Measurements from ENCODE around the gene ACACA. TPM values are rescaled to one million over a fixed set of nuclear protein-coding genes. Genes with fewer than 3 reads are reported as not detected.

Gene ACACA
- total RNA-seq, 1 experiment from 2014 or later = 84.2 TPM

DNA sequence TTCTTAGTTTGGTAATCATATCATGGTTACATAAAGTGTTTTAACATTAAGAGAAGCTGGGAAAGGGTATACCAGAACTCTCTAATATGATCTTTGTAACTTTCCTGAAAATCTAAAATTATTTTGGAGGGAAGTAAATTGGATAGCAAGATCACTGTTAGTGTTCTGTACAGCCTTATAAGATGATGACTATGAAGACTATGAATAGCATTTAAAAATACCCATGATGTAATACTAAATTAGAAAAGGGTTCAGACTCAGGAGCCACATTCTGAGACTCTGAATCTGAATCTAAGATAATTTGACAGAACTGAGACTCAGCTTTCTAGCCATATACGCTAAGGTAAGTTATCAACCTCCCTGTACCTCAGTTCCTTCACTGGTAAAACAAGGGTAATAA lies 238.9 kb downstream of the ACACA start:
- Histone ChIP-seq H3K27me3 (ENCODE audit: low read length) (no peaks in the 10 kb centered on the region), H3K4me2 (ENCODE audit: low read depth, low read length, poor library complexity, severe bottlenecking) (no peak overlapping the region), H3K9ac (ENCODE audit: low read length) (no peak overlapping the region), H3K27ac (ENCODE audit: low read length) (no peak overlapping the region), H2AFZ (ENCODE audit: low read length) (no peak overlapping the region), H3K4me3 (ENCODE audit: low read length) (no peak overlapping the region), H3K9me2 (replicated peaks; ENCODE audit: insufficient read depth, low read length) (no peaks in the 10 kb centered on the region), H3K36me3 (ENCODE audit: insufficient read depth, low read length) (peaks cover 9% of the 10 kb centered on the region; the same call in 1 of the 2 replicates), H3K79me2 (ENCODE audit: low read length) (peaks cover 32% of the 10 kb centered on the region), H3K9me3 (ENCODE audit: low read length) (no peaks in the 10 kb centered on the region), H4K20me1 (ENCODE audit: insufficient read depth, low read depth, low read length) (no peaks in the 10 kb centered on the region), H3K4me1 (ENCODE audit: low read length) (peaks cover 41% of the 10 kb centered on the region)
- no peak for DNase-seq

DNA sequence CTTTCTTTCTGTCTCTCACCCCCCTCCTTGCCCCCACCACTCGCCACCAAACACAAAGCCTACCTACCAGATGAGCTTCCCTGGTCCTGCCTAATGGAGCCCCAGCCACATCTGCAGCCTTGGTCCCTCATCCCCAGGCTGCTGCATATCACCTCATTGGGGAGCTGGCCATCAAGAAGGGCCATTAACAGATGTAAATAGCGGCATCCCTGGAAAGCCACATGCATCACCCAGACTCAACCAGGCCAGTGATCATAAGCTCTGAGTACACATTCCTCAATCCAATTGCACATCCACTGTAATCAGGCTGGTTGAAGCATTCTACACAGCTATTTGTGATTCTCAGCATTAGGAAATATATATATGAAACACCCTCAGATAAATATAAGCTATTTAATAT lies 242.6 kb downstream of the ACACA start:
- peaks cover 7% of the 10 kb centered on the region; the same call in 1 of the 2 replicates for H3K79me2 ChIP-seq (ENCODE audit: low read length)
- no peak overlapping the region for H2AFZ ChIP-seq (ENCODE audit: low read length)
- no peaks in the 10 kb centered on the region for H3K27me3 ChIP-seq (ENCODE audit: low read length)
- no peak for DNase-seq
- H3K9ac ChIP-seq (ENCODE audit: low read length) = no peak overlapping the region
- H3K27ac ChIP-seq (ENCODE audit: low read length) = no peak overlapping the region
- no peak overlapping the region for H3K4me2 ChIP-seq (ENCODE audit: low read depth, low read length, poor library complexity, severe bottlenecking)
- H3K4me3 ChIP-seq (ENCODE audit: low read length) = no peak overlapping the region
- peaks cover 21% of the 10 kb centered on the region for H3K4me1 ChIP-seq (ENCODE audit: low read length)
- H3K36me3 ChIP-seq (ENCODE audit: insufficient read depth, low read length) = peaks cover 12% of the 10 kb centered on the region; the same call in 1 of the 2 replicates
- no peaks in the 10 kb centered on the region for H3K9me3 ChIP-seq (ENCODE audit: low read length)
- H4K20me1 ChIP-seq (ENCODE audit: insufficient read depth, low read depth, low read length) = no peaks in the 10 kb centered on the region
- H3K9me2 ChIP-seq (replicated peaks; ENCODE audit: insufficient read depth, low read length) = no peaks in the 10 kb centered on the region

DNA sequence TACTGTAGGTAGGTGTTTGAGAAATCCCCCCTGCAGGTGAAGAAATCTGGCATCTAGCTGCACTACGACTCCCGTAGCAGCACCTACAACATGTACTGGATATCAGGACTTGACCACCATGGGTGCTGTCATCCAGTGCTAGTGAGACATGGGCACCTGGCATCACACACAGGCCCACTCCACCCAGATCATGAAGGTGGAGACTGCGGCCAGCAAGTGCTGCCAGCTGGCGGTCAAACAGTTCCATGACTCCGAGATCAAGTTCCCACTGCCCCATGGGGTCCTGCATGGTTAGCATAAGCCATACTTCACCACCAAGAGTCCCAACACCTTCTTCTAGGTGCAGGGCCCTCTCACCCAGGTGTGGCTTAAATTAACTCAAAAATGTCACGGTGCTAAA lies 243.8 kb downstream of the ACACA start:
- Histone ChIP-seq H3K4me3 (ENCODE audit: low read length) (no peak overlapping the region), H3K27me3 (ENCODE audit: low read length) (no peaks in the 10 kb centered on the region), H3K9ac (ENCODE audit: low read length) (no peak overlapping the region), H3K4me2 (ENCODE audit: low read depth, low read length, poor library complexity, severe bottlenecking) (no peak overlapping the region), H3K4me1 (ENCODE audit: low read length) (peaks cover 20% of the 10 kb centered on the region), H3K27ac (ENCODE audit: low read length) (no peak overlapping the region), H3K36me3 (ENCODE audit: insufficient read depth, low read length) (peaks cover 14% of the 10 kb centered on the region; the same call in 1 of the 2 replicates), H3K9me2 (replicated peaks; ENCODE audit: insufficient read depth, low read length) (no peaks in the 10 kb centered on the region), H4K20me1 (ENCODE audit: insufficient read depth, low read depth, low read length) (no peaks in the 10 kb centered on the region), H2AFZ (ENCODE audit: low read length) (no peak overlapping the region), H3K9me3 (ENCODE audit: low read length) (no peaks in the 10 kb centered on the region), H3K79me2 (ENCODE audit: low read length) (peaks cover under 1% of the 10 kb centered on the region; the same call in 1 of the 2 replicates)
- DNase-seq = no peak

DNA sequence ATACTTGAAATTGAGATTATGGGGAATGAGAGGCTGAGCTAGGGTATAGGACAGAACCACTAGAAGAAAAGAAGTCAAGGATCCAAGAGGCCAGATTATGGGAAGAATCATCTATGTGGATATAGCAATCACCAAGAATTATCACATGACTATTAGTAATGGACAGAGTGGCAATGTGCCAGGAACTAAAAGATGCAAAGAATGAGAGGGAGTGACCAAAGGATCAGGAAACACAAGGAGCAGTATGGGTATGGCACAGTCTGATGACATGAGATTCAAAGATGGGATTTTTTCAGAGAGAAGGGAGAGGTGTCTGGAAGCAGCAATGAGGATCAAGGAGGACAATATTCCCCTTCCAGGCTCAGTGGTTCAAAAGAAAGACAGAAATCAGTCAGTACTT lies 245.7 kb downstream of the ACACA start:
- Histone ChIP-seq H3K36me3 (ENCODE audit: insufficient read depth, low read length) (peaks cover 16% of the 10 kb centered on the region; the same call in 1 of the 2 replicates), H3K27ac (ENCODE audit: low read length) (no peak overlapping the region), H2AFZ (ENCODE audit: low read length) (no peak overlapping the region), H3K4me1 (ENCODE audit: low read length) (peaks cover 20% of the 10 kb centered on the region), H3K27me3 (ENCODE audit: low read length) (no peaks in the 10 kb centered on the region), H3K9ac (ENCODE audit: low read length) (no peak overlapping the region), H4K20me1 (ENCODE audit: insufficient read depth, low read depth, low read length) (no peaks in the 10 kb centered on the region), H3K4me2 (ENCODE audit: low read depth, low read length, poor library complexity, severe bottlenecking) (no peak overlapping the region), H3K9me3 (ENCODE audit: low read length) (no peaks in the 10 kb centered on the region), H3K4me3 (ENCODE audit: low read length) (no peak overlapping the region), H3K79me2 (ENCODE audit: low read length) (peaks cover 6% of the 10 kb centered on the region), H3K9me2 (replicated peaks; ENCODE audit: insufficient read depth, low read length) (no peaks in the 10 kb centered on the region)
- no peak for DNase-seq

DNA sequence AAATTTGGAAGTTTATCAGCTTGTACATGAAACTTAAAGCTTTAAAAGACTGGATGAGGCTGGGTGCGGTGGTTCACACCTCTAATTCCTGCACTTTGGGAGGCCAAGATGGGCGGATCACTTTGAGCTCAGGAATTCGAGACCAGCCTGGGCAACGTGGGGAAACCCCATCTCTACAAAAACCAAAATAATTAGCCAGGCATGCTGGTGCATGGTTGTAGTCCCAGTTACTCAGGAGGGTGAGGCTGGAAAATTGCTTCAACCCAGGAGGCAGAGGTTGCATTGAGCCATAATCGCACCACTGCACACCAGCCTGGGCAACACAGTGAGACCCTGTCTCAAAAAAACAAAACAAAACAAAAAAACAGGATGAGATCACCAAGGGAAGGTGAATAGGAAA lies 248.3 kb downstream of the ACACA start:
- Histone ChIP-seq H3K36me3 (ENCODE audit: insufficient read depth, low read length) (peaks cover 17% of the 10 kb centered on the region; the same call in 1 of the 2 replicates), H3K4me1 (ENCODE audit: low read length) (peaks cover under 1% of the 10 kb centered on the region; the same call in 1 of the 2 replicates), H4K20me1 (ENCODE audit: insufficient read depth, low read depth, low read length) (no peaks in the 10 kb centered on the region)

DNA sequence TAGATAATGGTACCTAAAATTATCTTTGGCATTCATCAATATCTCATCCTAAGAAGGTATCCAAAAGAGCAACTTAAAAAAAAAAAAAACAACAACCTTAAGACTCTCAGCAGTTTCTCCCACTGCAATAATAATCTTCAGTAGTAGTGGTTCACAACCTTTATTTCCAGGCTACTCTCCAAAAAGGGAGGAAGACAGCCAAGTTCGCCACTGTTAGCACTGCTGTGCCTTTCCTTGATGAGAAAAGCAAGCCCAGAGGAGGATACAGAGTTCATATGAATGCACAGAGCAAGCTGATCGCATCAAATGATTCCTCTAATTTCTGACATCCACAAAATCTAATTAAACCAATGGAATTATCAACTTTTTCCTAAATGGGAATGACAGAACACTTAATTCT lies 258.5 kb downstream of the ACACA start:
- peak overlapping the region; percentile 73 for H3K4me3 ChIP-seq (ENCODE audit: low read length)
- peak overlapping the region; percentile 83 for H3K4me2 ChIP-seq (ENCODE audit: low read depth, low read length, poor library complexity, severe bottlenecking)
- H3K36me3 ChIP-seq (ENCODE audit: insufficient read depth, low read length) = peaks cover 11% of the 10 kb centered on the region
- peaks cover 17% of the 10 kb centered on the region for H3K79me2 ChIP-seq (ENCODE audit: low read length)
- peak overlapping the region; percentile 80 for H3K9ac ChIP-seq (ENCODE audit: low read length)
- H3K9me2 ChIP-seq (replicated peaks; ENCODE audit: insufficient read depth, low read length) = no peaks in the 10 kb centered on the region
- H3K9me3 ChIP-seq (ENCODE audit: low read length) = no peaks in the 10 kb centered on the region
- no peaks in the 10 kb centered on the region for H4K20me1 ChIP-seq (ENCODE audit: insufficient read depth, low read depth, low read length)
- DNase-seq = peak; percentile 58
- no peak overlapping the region for H2AFZ ChIP-seq (ENCODE audit: low read length)
- H3K4me1 ChIP-seq (ENCODE audit: low read length) = peaks cover 50% of the 10 kb centered on the region
- H3K27me3 ChIP-seq (ENCODE audit: low read length) = no peaks in the 10 kb centered on the region
- peak overlapping the region; percentile 99 for H3K27ac ChIP-seq (ENCODE audit: low read length)

More for the DNA sequence above, 248.3 kb downstream of the ACACA start:
- Histone ChIP-seq H3K4me2 (ENCODE audit: low read depth, low read length, poor library complexity, severe bottlenecking) (no peak overlapping the region), H3K9ac (ENCODE audit: low read length) (no peak overlapping the region), H3K27ac (ENCODE audit: low read length) (no peak overlapping the region), H3K4me3 (ENCODE audit: low read length) (no peak overlapping the region), H3K27me3 (ENCODE audit: low read length) (no peaks in the 10 kb centered on the region), H3K9me3 (ENCODE audit: low read length) (no peaks in the 10 kb centered on the region), H3K9me2 (replicated peaks; ENCODE audit: insufficient read depth, low read length) (no peaks in the 10 kb centered on the region), H3K79me2 (ENCODE audit: low read length) (peaks cover 6% of the 10 kb centered on the region), H2AFZ (ENCODE audit: low read length) (no peak overlapping the region)
- no peak for DNase-seq

DNA sequence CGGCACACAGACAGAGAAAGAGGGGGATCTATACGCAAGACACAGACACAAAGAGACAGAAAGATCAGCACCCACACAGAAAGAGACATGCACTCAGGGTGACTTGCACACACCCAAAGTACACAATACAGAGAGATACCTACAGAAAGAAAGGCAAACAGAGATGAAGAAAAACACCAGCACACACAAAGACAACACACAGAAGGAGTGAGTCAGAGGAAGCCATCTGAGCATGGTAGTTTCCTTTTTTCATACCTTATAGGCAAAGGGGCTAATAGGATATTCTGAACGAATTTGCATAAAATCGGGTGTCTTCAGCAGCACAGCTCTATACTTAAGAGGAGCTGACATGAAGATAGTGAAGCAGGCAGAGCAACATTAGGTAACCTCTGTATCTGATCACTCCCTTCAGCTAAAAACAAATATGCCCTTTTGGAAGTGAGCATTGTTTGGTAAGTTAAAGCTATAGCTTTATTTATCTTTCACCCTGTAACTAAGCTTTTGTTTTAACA lies 259.3 kb downstream of the ACACA start:
- peak; percentile 95 for DNase-seq
- peak overlapping the region; percentile 99 for H3K27ac ChIP-seq (ENCODE audit: low read length)

DNA sequence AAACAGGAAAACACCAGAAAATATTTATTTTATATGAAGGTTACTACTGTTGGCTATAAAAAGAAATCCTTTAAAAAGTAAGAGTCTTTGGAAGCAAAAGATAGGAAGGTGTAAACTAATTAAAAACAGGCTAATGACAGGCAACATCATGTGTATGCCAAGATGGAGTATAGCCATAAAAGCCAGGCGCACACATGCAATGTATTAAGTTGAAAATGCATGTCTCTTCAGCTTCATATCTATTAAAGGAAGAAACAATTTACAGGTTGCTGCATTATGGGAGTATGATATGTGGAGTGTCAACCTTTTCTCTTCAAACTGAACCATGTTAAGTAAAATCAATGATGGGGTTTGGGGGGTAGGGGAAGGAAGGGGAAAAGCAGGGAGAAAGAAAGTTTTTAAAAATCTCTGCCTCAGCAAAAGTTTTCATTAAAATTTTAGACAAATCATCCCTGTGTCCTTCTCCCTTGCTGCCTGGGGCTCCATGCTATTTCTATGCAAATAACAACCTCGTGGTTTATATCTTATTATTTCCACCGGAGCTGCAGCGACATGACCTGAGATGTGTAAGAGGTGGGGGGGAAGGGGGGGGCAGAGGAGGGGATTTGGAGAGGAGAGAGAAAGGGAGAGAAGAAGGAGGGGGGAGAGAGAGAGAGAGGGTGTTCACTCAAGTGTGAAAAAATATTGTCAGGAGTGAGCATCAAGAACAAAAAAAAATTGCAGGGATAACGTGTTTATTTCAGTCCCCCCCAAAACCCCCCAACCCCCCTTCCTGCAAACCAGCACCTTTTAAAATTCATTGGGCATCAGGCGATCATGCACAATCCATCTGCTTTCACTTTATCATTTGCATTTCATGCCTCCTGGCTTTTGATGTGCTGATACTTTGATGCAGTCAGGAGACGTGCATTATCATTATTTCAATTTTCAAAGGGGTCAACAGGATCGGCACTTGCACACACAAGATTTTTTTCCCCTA lies 260.3 kb downstream of the ACACA start:
- peak; percentile 79 for DNase-seq
- Histone ChIP-seq H3K9me3 (ENCODE audit: low read length) (no peaks in the 10 kb centered on the region), H3K4me3 (ENCODE audit: low read length) (peak overlapping the region; percentile 73)

More for the DNA sequence above, 259.3 kb downstream of the ACACA start:
- peak overlapping the region; percentile 73 for H3K4me3 ChIP-seq (ENCODE audit: low read length)
- no peaks in the 10 kb centered on the region for H3K9me3 ChIP-seq (ENCODE audit: low read length)
- H2AFZ ChIP-seq (ENCODE audit: low read length) = no peak overlapping the region
- peaks cover 55% of the 10 kb centered on the region for H3K4me1 ChIP-seq (ENCODE audit: low read length)
- peaks cover 6% of the 10 kb centered on the region; the same call in 1 of the 2 replicates for H3K36me3 ChIP-seq (ENCODE audit: insufficient read depth, low read length)
- peak overlapping the region; percentile 83 for H3K4me2 ChIP-seq (ENCODE audit: low read depth, low read length, poor library complexity, severe bottlenecking)
- H3K9me2 ChIP-seq (replicated peaks; ENCODE audit: insufficient read depth, low read length) = no peaks in the 10 kb centered on the region
- H3K9ac ChIP-seq (ENCODE audit: low read length) = peak overlapping the region; percentile 80
- H3K79me2 ChIP-seq (ENCODE audit: low read length) = peaks cover 17% of the 10 kb centered on the region
- no peaks in the 10 kb centered on the region for H3K27me3 ChIP-seq (ENCODE audit: low read length)
- H4K20me1 ChIP-seq (ENCODE audit: insufficient read depth, low read depth, low read length) = no peaks in the 10 kb centered on the region

More for the DNA sequence above, 260.3 kb downstream of the ACACA start:
- peaks cover 55% of the 10 kb centered on the region for H3K4me1 ChIP-seq (ENCODE audit: low read length)
- peaks cover 6% of the 10 kb centered on the region; the same call in 1 of the 2 replicates for H3K36me3 ChIP-seq (ENCODE audit: insufficient read depth, low read length)
- peak overlapping the region; percentile 99 for H3K27ac ChIP-seq (ENCODE audit: low read length)
- H3K27me3 ChIP-seq (ENCODE audit: low read length) = no peaks in the 10 kb centered on the region
- H2AFZ ChIP-seq (ENCODE audit: low read length) = no peak overlapping the region
- no peaks in the 10 kb centered on the region for H4K20me1 ChIP-seq (ENCODE audit: insufficient read depth, low read depth, low read length)
- no peaks in the 10 kb centered on the region for H3K9me2 ChIP-seq (replicated peaks; ENCODE audit: insufficient read depth, low read length)
- H3K79me2 ChIP-seq (ENCODE audit: low read length) = peaks cover 17% of the 10 kb centered on the region
- H3K4me2 ChIP-seq (ENCODE audit: low read depth, low read length, poor library complexity, severe bottlenecking) = peak overlapping the region; percentile 83
- H3K9ac ChIP-seq (ENCODE audit: low read length) = peak overlapping the region; percentile 80
